SHP77 treated with DMSO at 0.1 percent for 48 hours (cell line): ENCODE data around the gene F10.
"Not testable (repeated sequence)": the region's sequence is repeated elsewhere in the genome, so short reads cannot be mapped to it uniquely, and the experiment has no call there.

Source experiments
- DNase-seq: peaks from one replicate; lab custom pipeline; 2025; lab: John Stamatoyannopoulos, UW

Gene F10

DNA sequence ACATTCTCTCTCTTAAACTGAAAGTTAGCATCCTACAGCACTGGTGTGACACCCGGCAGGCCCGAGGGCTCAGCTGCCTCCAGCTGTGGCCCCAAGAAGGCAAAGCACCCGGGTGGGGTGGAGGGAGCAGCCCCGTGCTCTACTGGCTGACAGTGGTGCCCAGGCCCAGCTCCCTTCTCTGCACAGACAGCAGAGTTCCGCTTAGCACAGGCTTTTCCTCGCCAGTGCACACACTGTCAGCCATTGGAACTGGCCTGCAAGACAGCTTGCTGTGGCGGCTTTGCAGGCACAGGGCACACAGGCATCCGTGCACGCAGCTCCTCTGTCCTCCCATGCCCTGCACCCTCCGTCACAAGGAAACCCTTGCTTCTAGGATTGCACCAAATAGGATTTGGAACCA is 20.3 kb upstream of the F10 start:
- DNase-seq: not testable (repeated sequence)

DNA sequence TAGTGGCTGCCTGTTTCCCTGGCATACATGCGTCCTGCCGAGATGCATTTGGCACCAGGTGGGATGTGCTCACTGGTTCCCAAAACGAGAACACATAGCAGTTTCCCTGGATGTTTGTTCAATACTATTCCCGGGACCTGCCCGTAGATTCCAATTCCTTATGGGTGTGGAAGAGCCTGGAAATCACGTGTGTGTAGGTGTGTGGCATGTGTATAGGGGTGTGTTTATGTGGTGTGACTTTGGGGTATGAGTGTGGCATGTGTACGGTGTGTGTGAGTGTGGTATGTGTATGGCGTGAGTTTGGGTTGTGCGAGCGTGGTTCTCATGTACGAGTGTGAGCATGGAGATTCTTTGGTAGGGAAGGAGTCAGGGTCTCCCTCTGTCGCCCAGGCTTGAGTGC is 19.9 kb upstream of the F10 start:
- no peak for DNase-seq

DNA sequence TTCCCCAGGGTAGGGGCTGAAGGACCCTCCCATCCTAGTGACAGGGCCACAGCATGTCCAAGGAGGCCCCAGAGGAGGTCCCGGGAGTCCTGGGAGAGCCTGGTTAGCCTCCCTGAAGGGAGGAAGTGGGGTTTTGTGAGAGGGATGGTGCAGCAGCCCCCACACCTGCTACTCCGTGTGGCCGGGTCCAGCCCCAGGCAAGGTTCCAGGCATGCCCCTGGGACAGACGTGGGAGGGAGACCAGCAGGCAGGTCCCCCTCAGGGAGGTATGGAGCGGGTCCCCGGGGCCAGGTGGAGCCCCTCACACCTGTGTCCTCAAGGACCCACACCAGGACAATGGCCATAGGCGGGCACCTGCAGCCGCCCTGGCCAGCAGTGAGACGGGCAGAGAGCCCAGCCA is 19.0 kb upstream of the F10 start:
- no peak for DNase-seq

DNA sequence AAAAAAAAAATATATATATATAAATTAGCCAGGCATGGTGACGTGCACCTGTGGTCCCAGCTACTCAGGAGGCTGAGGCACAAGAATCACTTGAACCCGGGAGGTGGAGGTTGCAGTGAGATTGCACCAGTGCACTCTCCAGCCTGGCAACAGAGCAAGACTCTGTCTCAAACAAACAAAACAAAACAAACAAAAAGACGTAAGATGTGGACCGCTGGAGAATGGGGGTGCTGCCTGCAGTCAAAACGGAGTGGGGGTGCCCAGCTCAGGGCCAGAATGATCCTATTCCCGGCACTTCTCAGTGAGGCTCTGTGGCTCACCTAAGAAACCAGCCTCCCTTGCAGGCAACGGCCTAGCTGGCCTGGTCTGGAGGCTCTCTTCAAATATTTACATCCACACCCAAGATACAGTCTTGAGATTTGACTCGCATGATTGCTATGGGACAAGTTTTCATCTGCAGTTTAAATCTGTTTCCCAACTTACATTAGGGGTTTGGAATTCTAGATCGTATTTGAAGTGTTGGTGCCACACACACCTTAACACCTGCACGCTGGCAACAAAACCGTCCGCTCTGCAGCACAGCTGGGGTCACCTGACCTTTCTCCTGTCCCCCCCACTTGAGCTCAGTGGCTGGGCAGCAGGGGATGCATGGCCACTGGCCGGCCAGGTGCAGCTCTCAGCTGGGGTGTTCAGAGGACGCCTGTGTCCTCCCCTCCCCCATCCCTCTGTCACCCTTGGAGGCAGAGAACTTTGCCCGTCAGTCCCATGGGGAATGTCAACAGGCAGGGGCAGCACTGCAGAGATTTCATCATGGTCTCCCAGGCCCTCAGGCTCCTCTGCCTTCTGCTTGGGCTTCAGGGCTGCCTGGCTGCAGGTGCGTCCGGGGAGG is 17.3 kb upstream of the F10 start, which contains the start of gene F7:
Gene F7, plus strand, starts transcription at position 760 of the 889 bp plus-strand sequence. Its CDS starts 51 bp downstream, at position 811.
- DNase-seq: no peak

DNA sequence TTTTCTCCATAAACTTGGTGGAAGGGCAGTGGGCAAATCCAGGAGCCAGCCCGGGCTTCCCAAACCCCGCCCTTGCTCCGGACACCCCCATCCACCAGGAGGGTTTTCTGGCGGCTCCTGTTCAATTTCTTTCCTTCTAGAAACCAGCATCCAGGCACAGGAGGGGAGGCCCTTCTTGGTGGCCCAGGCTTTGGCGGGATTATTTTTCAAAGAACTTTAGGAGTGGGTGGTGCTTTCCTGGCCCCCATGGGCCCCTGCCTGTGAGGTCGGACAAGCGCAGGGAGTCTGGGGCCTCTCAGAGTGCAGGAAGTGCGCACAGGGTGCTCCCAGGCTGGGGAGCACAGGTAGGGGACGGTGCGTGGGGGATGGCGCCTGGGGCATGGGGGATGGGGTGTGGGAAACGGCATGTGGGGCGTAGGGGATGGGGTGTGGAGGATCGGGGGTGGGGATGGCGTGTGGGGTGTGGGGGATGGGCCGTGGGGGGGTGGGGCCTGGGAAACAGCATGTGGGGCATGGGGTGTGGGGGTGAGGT is 16.6 kb upstream of the F10 start:
- DNase-seq: no peak

DNA sequence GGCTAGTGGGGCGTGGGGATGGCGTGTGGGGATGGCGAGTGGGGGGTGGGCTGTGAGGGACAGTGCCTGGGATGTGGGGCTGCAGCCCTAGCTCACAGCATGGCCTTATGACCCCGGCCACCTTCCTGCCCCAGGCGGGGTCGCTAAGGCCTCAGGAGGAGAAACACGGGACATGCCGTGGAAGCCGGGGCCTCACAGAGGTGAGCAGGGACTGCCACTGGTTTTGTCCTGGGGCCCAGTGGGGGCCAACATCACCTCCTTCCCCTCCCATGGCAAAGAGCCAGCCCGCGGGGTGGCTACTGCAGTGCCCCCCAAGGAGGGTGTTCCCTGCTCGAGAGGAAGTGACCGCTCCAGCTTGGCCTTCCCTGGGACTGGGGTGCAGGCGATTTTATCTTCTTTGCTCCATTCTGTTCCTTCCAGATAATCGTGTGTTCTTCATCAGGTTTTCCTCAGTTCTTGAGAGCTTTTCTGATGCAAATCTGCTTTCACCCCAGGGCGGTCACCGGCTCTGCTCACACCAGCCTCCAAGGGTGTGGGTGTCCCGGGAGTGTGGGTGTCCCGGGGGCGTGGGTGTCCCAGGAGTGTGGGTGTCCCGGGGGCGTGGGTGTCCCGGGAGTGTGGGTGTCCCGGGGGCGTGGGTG is 15.8 kb upstream of the F10 start:
- no peak for DNase-seq

DNA sequence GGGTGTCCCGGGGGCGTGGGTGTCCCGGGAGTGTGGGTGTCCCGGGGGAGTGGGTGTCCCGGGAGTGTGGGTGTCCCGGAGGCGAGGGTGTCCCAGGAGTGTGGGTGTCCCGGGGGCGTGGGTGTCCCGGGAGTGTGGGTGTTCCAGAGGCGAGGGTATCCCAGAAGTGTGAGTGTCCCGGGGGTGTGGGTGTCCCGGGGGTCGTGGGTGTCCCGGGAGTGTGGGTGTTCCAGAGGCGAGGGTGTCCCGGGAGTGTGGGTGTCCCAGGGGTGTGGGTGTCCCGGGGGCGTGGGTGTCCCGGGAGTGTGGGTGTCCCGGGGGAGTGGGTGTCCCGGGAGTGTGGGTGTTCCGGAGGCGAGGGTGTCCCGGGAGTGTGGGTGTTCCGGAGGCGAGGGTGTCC is 14.1 kb upstream of the F10 start:
- DNase-seq: not testable (repeated sequence)

DNA sequence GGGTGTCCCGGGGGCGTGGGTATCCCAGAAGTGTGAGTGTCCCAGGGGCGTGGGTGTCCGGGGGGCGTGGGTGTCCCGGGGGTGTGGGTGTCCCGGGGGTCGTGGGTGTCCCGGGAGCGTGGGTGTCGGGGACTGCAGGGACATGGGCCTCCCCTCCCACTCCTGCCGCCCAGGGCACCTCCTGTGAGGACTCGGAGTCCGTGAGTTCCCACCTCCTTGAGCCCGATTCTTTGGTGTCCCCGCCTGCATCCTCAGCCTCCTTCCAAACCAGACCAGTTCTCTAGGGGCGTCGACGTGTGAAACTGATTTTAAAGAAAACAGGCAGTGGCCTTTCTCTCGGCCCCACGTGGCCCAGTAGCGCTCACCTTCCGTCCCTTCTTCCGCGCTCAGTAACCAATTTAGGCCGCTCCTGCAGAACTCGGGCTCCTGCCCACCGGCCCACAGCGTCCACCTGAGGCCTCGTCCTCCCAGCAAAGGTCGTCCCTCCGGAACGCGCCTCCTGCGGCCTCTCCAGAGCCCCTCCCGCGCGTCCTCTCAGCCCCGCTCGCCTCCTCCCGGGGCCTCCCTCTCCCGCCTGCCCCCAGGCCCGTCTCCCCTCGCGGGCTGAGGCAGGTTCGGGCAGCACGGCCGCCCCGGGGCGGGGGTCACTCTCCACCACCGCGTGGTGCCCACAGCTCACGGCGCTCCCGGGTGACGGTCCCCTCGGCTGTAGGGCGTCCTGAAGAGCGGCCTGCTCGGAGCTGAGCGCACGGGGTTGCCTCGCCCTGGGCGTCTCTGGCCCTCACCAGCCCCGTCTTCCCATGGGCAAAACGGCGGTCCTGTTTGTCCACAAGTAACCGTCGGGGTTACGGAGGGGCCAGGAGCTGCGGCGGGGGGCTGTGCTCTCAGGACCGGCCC is 13.2 kb upstream of the F10 start:
- DNase-seq: no peak

DNA sequence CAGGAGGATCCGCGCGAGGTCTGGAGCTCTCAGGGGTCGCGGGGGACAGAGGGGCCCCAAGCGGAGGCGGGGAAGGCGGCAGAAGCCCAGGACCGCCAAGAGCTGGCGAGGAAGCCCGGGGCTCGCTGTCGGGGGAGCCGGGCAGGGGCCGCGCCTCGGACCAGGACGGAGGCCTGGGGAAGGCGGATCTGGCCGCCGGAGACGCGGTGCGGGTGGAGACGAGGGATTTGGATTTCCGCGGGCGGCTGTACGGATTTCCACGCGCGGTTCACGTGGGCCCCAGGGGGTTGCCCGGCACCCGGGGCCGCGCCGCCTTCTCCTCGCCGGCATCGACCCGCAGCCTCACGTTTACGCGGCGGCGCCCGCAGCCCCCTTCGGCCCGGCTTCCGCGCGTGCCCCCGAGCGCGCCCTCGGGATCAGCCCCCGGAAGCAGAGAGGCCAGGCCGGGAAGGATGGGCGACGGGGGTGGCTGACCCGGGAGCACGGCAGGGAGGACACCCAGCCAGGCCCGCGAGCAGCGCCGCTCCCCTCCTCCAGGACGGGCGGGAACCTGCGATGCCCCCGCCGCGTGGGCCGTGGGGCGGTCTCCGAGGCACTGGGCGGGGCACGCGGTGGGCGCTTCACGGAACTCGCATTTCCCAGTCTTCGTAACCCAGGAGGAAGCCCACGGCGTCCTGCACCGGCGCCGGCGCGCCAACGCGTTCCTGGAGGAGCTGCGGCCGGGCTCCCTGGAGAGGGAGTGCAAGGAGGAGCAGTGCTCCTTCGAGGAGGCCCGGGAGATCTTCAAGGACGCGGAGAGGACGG is 12.3 kb upstream of the F10 start:
- DNase-seq: no peak

DNA sequence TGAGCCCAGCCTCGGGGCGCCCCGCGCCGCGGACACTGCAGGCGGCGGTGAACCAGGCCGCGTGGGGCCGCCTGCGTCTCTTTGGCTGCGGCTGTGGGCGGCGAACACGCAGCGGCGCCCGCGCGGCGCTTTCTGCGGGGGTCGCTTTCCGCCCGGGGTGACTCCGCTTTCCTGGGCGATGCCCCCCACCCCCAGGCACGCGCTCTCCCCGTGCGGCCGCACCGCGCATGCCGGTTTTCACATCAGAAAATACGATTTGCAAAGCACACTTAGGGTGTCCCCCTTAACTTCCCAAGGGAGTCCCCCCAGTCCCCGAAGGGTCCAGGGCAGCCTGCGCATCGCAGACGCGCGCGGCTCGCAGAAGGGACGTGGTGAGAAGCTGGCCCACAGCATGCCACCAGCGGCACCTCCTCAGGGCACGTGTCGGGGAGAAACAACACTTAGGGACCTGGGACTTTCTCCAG is 11.7 kb upstream of the F10 start:
- DNase-seq: no peak

DNA sequence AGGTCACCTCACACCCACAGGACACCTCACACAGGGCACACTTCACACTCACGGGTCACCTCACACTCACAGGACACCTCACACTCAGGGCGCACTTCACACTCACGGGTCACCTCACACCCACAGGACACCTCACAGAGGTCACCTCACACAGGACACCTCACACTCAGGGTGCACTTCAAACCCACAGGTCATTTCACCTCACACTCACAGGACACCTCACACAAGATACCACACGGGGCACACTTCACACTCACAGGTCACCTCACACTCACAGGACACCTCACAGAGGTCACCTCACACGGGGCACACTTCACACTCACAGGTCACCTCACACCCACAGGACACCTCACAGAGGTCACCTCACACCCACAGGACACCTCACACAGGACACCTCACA is 10.8 kb upstream of the F10 start:
- DNase-seq: not testable (repeated sequence)

DNA sequence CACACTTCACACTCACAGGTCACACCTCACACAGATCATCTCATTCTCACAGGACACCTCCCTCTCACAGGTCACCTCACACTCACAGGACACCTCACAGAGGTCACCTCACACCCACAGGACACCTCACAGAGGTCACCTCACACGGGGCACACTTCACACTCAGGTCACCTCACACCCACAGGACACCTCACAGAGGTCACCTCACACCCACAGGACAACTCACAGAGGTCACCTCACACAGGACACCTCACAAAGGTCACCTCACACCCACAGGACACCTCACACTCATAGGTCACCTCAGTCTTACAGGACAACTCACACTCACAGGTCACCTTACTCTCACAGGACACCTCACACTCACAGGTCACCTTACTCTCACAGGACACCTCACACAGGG is 10.1 kb upstream of the F10 start:
- DNase-seq: not testable (repeated sequence)

DNA sequence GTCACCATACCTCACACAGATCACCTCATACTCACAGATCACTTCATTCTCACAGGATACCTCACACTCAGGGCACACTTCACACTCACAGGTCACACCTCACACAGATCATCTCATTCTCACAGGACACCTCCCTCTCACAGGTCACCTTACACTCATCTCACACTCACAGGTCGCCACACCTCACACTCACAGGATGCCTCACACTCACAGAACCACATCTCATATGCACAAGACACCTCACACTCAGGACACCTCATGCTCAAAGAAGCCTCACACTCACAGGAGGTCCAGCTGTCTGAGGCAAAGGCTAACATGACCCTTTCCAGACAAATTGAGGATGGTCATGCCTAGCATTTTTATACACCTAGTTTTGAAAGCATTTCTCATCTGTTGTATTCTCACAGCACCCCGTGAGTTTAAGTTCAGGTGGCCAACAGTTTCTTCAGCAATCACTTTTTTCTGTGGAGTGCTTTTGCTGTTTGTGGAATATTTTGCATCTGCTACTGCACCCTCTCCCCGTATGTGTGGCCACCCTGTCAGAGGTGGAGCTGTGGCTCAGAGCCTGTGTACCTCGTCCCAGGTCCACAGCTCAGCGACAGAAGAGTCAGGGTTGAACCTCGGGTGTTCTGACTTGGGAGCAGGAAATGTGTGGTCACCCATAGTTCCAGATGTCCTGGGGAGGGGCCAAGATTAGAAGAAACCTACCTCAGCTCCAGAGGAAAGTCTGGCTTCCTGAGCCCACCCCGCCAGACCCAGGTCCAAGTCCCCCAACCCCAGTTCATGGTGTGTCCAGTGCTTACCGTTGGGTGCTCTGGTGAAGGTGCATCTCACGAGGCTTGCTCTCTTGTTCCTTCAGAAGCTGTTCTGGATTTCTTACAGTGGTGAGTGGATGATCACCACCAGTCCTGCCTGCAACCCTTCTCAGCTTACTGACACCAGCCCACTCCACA is 9.4 kb upstream of the F10 start:
- DNase-seq: no peak

DNA sequence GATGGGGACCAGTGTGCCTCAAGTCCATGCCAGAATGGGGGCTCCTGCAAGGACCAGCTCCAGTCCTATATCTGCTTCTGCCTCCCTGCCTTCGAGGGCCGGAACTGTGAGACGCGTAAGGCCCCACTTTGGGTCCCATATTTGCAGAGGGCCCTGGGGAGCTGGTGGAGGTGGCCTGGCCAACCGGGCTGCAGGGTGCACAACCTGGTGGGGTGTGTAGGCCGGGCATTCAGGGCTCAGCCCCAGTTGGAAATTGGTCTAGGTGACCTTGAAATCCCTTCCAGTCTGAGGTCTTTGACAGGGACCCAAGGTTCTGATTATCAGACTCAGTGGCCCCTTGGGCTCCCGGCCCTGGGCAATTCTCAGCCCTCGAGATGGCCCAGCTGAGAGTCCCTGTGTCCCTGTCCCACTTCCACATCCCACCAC is 8.7 kb upstream of the F10 start:
- DNase-seq: no peak

DNA sequence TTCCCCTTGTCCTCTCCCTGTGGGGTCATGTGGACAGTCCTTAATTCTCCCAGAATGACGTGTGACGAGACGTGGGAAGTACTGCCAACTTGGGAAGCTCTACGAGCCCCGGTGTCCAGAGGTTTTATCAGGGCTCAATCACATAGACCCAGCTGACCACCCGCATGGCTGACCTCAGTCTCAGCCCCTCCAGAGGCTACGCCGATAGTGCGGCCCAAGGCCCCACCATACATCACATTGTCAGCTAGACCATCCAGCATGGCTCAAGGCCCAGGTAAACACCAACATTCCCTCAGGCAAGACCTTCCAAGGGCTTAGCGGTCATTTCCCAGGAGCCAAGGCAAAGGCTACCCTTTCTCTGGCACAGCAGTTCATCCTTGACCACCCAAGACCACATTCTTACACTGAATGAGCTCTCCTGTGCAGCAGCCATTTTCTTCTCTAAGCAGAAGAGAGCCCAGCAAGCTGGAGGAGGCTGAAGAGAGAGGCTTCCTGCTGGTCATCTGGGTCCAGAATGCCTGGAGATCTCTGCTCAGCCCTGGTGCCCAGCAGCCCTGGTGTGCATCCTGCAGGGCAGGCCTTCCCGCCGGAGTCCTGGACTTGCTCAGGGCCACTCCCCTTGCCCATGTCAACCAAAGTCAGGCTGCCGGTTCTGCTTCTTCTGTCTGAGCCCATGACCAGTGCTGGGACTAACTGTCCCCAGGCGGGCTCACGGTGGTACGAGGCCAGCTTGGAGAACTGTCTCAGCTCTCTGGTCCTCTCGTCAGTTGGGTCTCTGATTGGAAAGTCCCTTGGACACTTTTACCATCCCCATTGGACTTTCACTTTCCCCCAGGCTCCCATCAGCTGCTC is 7.9 kb upstream of the F10 start:
- no peak for DNase-seq

DNA sequence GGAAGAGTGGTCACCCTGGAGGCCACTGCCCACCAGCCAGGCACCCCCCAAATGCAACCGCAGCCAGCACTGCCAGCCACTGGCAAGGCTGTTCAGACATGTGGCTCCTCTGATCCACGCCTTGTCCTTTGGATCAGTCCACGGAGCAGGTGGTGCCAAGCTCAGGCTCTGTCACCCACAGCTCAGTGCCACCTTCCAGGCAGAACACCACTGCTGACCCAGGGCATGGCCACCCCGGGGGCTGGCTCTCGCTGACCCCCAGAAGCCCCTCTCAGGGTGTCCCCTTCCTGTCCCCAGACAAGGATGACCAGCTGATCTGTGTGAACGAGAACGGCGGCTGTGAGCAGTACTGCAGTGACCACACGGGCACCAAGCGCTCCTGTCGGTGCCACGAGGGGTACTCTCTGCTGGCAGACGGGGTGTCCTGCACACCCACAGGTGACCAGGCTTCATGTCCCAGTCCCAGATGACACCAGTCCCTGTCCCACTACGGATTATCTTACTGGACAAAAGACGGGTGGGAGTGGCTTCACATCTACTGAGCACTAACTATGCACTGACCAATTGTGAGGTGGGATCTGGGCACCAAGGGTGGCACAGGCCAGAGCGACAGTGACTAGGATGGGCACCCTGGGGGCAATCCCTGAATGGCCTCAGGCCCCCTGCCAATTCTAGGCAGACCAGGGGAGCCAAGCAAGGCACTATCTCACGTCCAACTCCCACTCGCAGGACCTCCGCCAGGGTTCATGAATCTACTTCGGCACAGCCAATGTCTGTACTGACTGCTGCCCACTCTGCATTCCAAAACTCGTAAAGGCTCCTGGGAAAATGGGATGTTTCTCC is 7.0 kb upstream of the F10 start:
- DNase-seq: no peak

DNA sequence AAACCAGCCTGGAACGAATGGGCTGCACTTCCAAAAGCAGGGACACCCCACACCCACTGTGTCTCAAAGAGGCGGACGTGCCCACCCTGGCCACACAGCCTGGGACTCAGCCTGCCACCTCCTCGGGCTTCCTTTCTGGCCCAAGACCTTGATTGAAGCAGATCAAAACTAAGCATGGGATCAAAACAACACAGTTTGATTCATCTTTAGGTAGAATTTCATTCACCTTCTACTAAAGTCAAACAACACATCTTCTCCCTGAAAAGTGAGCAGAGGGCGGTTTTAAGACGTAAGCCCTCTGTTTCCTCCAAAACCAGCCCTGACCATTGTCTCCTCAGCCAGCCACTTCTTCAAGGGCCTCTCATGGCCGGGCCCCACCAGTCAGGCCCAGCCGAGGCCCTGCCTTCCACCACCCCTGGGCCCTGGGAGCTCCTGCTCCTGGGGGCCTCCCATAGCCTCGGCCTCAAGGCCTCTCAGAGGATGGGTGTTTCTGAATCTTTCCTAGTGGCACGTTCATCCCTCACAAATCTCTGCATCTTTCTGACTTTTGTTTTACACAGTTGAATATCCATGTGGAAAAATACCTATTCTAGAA is 6.3 kb upstream of the F10 start:
- DNase-seq: no peak

DNA sequence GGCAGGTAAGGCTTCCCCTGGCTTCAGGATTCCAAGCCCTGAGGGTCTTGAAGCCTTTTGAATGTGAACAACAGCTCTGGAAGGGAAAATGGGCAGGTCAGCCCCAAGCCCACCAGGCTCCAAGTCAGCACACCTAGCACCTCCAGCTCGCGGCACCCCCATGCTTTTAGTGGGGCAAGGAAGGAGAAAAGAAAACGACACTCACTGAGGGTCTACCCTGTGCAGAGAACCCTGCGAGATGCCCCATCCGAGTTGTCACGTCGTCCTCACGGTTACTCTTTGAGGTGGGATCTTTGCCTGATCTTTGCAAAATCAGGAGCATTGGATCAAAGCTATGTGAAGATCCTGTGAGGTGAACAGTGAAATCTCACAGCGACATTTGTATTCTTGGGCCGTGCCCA is 5.7 kb upstream of the F10 start:
- no peak for DNase-seq
